C4-2B (cell line): ENCODE data around the gene PDGFA.

Source experiments
- CTCF ChIP-seq: fragments of 450-650 bp; conservative IDR thresholded peaks from 2 replicates; pipeline ENCODE4 v1.5.1; 2017; ENCODE audit warnings: mild to moderate bottlenecking
- ZFX ChIP-seq: fragments of 450-650 bp; IDR thresholded peaks from 2 replicates; pipeline ENCODE4 v1.6.1; 2017

- TF ChIP-seq CTCF: no peak
- TF ChIP-seq ZFX: no peak
Observed at GRCh38 chr7:489876-490275, 29.8 kb downstream of the PDGFA start.
